ENCODE data around the gene TOR1A.

GRCh38 chr9:129853614-129854013 is 29.7 kb upstream of the TOR1A start:
- no peak for TF ChIP-seq CTCF (IDR thresholded peaks at IDR 0.05)
- no peak for TF ChIP-seq POLR2A (IDR thresholded peaks at IDR 0.05)

All from Peyer's patch (tissue), 4 donors.